ENCODE results near the gene ZNF184. TPM values are rescaled to one million over a fixed set of nuclear protein-coding genes. Genes with fewer than 3 reads are reported as not detected.

ZNF184 gene
- total and polyA plus RNA-seq, 9 of the 15 experiments (the other 6 are each of a cell fraction or from before 2014, with no cell fraction given), result 7.6 to 22.2 (median 12.8) TPM

- TF ChIP-seq ARID4B (CRISPR knock-in tag; IDR thresholded peaks at IDR 0.05) (no peak; the same call in 1 of the 2 replicates), HDAC6 (IDR thresholded peaks at IDR 0.05; ENCODE audit: low read depth, low read length) (no peak), BCLAF1 (IDR thresholded peaks at IDR 0.05; ENCODE audit: borderline replicate concordance in 1 of 2, control insufficient read depth in 1 of 2, low read depth in 2 of 2, low read length in 1 of 2) (no peak; a peak in 1 of 4 replicates), CAMTA2 (CRISPR knock-in tag; conservative IDR thresholded peaks at IDR 0.05) (no peak), RBM25 (IDR thresholded peaks at IDR 0.05; ENCODE audit: low read depth, low read length, severe bottlenecking) (peak; percentile 3), ZBTB2 (IDR thresholded peaks at IDR 0.05) (peak; percentile 72; the same call in 1 of the 2 replicates), CBX2 (IDR thresholded peaks at IDR 0.05; ENCODE audit: insufficient read depth, low read length, poor library complexity, severe bottlenecking) (no peak), SMAD4 (CRISPR knock-in tag; conservative IDR thresholded peaks at IDR 0.05) (no peak), CEBPZ (IDR thresholded peaks at IDR 0.05; ENCODE audit: borderline replicate concordance, low read depth, low read length) (no peak), ZBTB7A (IDR thresholded peaks at IDR 0.05; ENCODE audit: borderline replicate concordance, control insufficient read depth, low read depth, low read length) (peak; percentile 85)
Measured at GRCh38 chr6:27478706-27479318, 5.9 kb upstream of the ZNF184 start (continued).

All from K562 (cell line).